Measurements from ENCODE around the gene AKR1D1.
A peak's percentile ranks its signal among the peaks of the same experiment; 100 is the strongest.
"Not testable (repeated sequence)": the region's sequence is repeated elsewhere in the genome, so short reads cannot be mapped to it uniquely, and the experiment has no call there.

AKR1D1 gene

GRCh38 chr7:138125598-138126111, 49.4 kb downstream of the AKR1D1 start:
- DNase-seq, result no peak

DNA sequence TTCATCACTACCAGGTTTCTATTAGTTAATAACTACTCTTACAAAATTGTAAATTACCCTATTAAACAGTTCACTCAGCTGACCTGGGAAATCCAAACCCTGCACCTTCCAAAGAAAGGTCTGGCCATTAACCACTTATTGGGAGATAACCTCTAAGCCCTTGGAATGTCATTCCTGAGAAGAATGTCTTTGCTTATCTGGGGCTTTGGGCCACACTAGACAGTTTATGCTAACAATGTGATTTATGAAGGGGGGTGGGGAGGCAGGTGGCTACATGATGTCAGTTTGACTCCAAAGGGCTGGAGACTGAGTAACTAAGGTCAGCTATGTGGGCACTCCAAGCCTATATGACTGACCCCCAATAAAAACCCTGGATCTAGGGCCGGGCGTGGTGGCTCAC, 50.7 kb downstream of the AKR1D1 start:
- DNase-seq, result no peak

GRCh38 chr7:138127996-138128395, 51.7 kb downstream of the AKR1D1 start:
- no peak for DNase-seq

DNA sequence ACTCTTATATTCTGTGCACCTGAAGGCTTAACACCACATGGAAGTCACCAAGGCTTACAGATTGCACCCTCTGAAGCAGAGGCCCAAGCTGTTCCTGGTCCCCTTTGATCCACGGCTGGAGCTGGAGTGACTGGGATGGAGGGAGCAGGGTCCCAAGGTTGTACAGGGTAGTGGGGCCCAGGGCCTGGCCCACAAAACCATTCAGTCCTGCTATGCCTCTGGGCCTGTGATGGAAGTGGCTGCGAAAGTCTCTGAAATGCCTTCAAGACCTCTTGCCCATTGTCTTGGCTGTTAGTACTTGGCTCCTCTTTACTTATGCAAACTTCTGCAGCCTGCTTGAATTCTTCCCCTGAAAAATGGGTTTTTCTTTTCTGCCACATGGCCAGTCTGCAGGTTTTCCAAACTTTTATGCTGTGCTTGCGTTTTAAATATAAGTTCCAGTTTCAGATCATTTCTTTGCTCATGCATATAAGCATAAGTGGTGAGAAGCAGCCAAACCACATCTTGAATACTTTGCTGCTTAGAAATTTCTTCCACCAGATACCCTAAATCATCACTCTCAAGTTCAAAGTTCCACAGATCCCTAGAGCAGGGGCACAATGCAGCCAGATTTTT, 53.4 kb downstream of the AKR1D1 start:
- no peak for DNase-seq

DNA sequence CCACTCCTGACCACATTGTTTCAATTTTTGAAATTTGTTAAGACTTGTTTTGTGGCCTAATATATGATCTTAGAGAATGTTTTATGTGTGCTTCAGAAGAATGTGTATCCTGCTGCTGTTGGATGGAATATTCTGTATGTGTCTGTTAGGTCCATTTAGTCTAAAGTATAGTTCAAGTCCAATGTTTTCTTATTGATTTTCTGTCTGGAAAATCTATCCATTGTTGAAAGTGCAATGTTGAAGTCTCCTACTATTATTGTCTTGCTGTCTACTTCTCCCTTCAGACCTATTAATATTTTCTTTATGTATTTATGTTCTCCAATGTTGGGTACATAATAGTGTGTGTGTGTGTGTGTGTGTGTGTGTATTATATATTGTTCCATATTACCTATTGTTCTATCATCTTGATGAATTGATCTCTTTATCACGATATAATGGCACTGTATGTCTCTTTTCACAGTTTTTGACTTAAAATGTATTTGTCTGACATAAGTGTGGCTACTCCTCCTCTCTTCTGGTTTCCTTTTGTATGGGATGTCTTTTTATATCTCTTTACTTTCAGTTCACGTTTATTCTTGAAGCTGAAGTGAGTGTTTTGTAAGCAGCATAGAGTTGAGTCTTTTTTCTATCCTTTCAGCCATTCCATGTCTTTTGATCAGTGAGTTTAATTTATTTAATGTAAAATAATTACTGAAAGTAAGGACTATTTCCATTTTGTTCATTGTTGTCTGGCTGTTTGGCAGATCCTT, 61.3 kb downstream of the AKR1D1 start:
- DNase-seq, result no peak

- DNase-seq, result no peak
Measured at GRCh38 chr7:138138244-138138643, 62.0 kb downstream of the AKR1D1 start.

- DNase-seq, result no peak
Measured at GRCh38 chr7:138142583-138143201, 66.4 kb downstream of the AKR1D1 start.

GRCh38 chr7:138144958-138145357, 68.7 kb downstream of the AKR1D1 start:
- no peak for DNase-seq

DNA sequence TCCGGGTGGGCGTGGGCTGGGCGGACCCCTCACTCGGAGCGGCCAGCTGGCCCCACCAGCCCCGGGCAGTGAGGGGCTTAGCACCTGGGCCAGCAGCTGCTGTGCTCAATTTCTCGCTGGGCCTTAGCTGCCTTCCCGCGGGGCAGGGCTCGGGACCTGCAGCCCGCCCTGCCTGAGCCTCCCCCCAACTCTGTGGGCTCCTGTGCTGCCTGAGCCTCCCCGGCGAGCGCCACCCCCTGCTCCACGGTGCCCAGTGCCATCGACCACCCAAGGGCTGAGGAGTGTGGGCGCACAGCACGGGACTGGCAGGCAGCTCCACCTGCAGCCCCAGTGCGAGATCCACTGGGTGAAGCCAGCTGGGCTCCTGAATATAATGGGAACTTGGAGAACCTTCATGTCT, 70.0 kb downstream of the AKR1D1 start:
- not testable (repeated sequence) for DNase-seq

- not testable (repeated sequence) for DNase-seq
Measured at GRCh38 chr7:138146757-138147734, 70.8 kb downstream of the AKR1D1 start.

GRCh38 chr7:138151731-138152577, 75.7 kb downstream of the AKR1D1 start:
- DNase-seq, result no peak

DNA sequence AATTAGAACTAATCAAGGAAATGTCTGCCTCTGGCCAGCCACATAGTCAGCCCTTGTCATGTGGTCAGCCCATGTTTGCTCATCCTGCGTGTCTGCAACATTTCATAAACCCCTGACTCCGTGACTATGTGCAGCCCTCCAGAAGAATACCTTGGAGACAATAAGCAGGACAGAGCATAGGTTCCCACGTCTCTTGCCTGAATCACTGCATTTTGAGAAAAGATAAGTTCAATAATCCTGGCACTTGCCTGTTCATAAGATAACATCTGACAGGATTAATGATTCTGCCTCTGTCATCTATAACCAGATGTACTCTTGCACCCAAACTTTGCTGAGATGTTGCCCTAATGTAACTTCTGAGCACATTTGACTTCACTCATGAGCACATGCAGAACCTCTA, 78.4 kb downstream of the AKR1D1 start:
- DNase-seq, result no peak

GRCh38 chr7:138157702-138158101, 81.4 kb downstream of the AKR1D1 start:
- DNase-seq, result no peak

DNA sequence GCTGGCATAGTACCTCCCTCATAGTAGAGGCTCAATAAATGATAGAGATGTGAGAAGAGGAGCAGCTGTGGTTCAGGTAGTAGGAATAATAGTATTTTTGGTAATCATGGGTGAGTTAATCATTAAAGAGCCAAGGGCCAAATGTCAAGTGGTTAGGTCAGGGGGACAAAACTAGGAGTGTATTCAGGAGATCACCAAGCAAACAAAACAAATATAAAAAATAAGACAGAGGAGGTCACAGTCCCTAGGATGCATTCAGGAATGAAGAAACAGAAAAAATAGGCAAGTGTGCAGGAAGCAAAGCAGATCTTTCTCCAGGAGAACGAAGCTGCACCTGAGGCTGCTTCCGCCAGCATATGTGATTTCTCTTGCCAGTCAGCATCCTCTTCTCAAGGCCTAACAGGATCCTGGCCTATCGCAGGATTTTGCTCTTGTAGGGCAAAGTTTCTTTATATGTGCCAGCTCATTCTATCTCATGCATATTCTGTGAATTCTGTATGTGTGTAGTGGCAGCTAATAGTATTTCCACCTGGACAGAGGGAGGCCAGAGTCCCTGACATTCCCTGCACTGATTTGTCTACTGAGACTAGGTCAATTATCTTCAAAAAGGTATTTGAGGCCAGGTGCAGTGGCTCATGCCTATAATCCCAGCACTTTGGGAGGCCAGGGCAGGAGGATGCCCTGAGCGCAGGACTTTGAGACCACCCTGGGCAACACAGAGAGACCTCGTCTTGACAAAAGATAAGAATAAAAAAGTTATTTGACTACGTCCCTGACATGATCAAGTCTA, 82.7 kb downstream of the AKR1D1 start:
- DNase-seq, result no peak

GRCh38 chr7:138161600-138162081, 85.4 kb downstream of the AKR1D1 start:
- DNase-seq, result peak; percentile 84

DNA sequence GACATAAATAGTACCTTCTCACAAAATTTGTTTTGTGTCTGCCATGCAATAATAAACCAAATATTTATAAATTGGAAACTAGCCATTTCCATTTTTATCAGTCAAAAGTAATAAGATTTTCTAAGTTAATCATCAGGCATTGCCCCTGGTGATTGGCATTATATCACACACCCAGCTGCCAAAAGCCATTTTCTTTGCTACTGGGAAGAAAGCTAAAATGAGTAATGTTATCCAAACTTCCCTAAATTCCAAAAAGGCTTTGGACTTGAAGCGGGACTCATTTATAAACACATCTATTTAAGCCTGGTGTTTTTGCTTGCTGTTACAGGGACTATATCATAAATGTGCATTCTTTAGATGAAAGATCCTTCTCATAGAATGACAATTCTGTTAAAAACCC, 86.0 kb downstream of the AKR1D1 start:
- no peak for DNase-seq

- no peak for DNase-seq
Measured at GRCh38 chr7:138163800-138164199, 87.5 kb downstream of the AKR1D1 start.

DNA sequence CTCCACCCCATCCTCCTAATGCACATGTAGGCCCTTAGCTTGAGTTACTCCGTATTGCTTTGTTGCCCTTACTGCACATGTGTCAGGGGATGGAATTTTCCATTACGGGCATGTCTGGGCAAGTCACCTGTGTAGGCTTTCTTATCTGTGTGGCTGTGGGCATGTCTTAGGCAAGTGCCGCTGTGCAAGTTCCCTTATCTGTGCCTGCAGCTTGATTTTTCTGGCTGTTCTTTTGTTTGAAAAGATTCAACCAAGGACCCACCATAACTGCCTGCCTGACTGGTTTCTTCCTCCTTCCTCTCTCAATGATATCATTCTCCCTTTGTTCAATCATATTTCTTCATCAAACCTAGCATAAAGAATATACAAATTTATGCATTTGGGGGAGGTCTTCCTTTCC, 88.5 kb downstream of the AKR1D1 start:
- no peak for DNase-seq

GRCh38 chr7:138166681-138167080, 90.4 kb downstream of the AKR1D1 start:
- no peak for DNase-seq

DNA sequence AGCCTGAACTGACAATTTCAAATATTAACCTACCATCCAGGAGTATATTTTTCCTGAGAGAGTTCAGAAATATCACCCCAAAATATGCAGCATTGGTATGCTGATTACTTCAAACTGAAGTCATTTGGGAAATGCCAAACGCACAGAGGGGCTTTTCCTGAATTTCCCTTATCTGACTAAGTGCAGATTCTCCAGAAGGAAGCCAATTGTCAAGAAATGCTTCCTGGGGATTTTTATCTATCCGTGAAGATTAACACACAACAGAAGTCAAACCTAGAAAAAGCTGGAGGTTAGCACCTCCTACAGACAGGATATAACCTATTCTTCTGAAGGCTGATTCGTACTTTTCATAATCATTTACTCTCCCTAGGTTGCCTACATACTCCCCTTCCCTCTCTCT, 91.0 kb downstream of the AKR1D1 start:
- DNase-seq, result no peak

- DNase-seq, result no peak
Measured at GRCh38 chr7:138167869-138168296, 91.6 kb downstream of the AKR1D1 start.
